ENCODE data around the gene CD53.
"Not testable (repeated sequence)": the region's sequence is repeated elsewhere in the genome, so short reads cannot be mapped to it uniquely, and the experiment has no call there.

Gene CD53

DNA sequence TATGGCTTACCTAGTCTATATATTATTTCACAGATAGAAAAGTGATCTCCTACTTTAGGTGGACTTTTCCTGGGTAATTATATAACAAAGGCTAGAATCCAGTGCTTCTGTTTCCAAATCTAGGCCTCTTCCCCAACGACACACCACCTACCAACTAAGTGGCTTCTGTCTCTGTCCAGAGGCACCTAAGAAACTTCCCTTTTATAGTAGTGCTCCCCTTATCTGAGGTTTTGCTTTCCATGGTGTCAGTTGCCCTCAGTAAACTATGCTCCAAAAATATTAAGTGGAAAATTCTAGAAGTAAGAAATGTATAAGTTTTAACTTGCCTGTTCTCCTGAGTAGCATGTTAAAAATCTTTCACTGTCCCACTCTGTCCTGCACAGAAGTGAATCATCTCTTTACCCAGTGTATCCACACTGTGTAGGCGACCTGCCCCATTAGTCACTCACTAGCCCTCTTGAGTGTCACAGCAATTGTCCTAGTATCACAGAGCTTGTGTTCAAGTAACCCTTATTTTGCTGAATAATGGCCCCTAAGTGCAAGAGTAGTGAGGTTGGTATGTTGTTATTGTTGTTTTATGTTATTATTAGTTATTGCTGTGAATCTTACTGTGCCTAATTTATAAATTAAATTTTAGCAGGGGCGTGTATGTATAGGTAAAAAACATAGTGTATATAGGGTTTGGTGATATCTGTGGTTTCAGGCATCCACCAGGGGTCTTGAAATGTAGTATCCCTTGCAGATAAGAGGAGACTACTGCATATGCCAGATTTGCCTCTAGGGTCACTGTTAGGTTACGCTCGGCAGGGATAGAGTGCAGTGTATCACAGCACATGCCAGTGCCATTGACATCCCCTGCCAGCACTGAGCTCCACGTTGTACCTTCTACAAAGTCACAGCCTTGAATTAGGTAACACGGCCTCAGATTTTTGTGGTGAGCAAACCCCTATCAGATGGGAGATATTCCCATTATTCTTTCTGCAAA is 14.7 kb upstream of the CD53 start:
- Histone ChIP-seq H3K4me3 (ENCODE audit: low read length in 2 of 2) (no peak overlapping the region), H3K27me3 (ENCODE audit: control insufficient read depth in 2 of 2, insufficient read depth in 2 of 2, low read length in 2 of 2) (no peaks in the 10 kb centered on the region), H3K27ac (ENCODE audit: low read depth in 2 of 2, low read length in 2 of 2) (no peak overlapping the region), H3K9me3 (ENCODE audit: control insufficient read depth in 2 of 2, low read length in 2 of 2) (no peaks in the 10 kb centered on the region), H3K4me1 (ENCODE audit: control insufficient read depth in 2 of 2, insufficient read depth in 2 of 2, low read length in 2 of 2) (no peaks in the 10 kb centered on the region), H3K36me3 (ENCODE audit: control insufficient read depth in 2 of 2, insufficient read depth in 2 of 2, low read length in 2 of 2) (no peaks in the 10 kb centered on the region), H3K9ac (ENCODE audit: low read depth in 1 of 2, low read length in 2 of 2) (no peak overlapping the region)

DNA sequence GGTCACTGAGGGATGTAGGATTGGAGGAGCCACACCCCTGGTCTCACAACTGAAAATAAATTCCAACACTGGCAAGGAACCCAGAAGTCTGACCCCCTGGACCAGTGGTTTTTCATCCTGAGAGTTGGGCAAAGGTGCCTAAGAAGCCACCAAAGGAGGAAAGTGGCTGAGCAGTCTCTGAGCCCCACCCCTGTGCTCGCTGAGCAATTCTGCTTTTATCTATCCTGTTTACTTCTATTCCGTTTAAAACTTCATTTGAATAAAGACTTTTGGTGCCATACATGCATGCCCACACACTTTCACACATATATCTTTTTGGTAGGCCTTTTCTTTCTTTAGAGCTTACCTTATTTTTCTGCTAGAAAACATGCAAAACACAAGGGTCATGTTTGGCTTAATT is 13.9 kb upstream of the CD53 start:
- no peaks in the 10 kb centered on the region for H3K27me3 ChIP-seq (ENCODE audit: control insufficient read depth in 2 of 2, insufficient read depth in 2 of 2, low read length in 2 of 2)
- H3K4me3 ChIP-seq (ENCODE audit: low read length in 2 of 2), result no peak overlapping the region
- H3K9ac ChIP-seq (ENCODE audit: low read depth in 1 of 2, low read length in 2 of 2), result no peak overlapping the region

DNA sequence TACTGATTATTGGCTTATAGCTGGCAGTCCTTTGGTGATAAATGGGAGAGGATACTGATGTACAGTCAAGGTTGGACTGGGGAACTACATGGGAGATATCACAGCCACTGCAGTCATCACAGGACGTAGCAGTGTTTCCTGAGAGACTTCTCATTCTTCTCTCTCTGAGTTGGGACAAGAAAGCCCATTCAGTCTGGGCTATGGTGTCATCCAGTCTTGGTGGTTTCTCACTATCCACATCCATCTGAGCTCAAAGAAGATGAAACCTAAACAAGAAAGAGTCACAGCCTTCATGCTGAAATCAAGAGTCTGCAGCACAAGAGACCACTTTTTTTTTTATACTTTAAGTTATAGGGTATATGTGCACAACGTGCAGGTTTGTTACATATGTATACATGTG is 12.8 kb upstream of the CD53 start:
- Histone ChIP-seq H3K9me3 (ENCODE audit: control insufficient read depth in 2 of 2, low read length in 2 of 2) (no peaks in the 10 kb centered on the region), H3K27ac (ENCODE audit: low read depth in 2 of 2, low read length in 2 of 2) (no peak overlapping the region), H3K9ac (ENCODE audit: low read depth in 1 of 2, low read length in 2 of 2) (no peak overlapping the region), H3K4me3 (ENCODE audit: low read length in 2 of 2) (no peak overlapping the region), H3K36me3 (ENCODE audit: control insufficient read depth in 2 of 2, insufficient read depth in 2 of 2, low read length in 2 of 2) (no peaks in the 10 kb centered on the region), H3K27me3 (ENCODE audit: control insufficient read depth in 2 of 2, insufficient read depth in 2 of 2, low read length in 2 of 2) (no peaks in the 10 kb centered on the region), H3K4me1 (ENCODE audit: control insufficient read depth in 2 of 2, insufficient read depth in 2 of 2, low read length in 2 of 2) (no peaks in the 10 kb centered on the region)

More for the DNA sequence above, 13.9 kb upstream of the CD53 start:
- H3K36me3 ChIP-seq (ENCODE audit: control insufficient read depth in 2 of 2, insufficient read depth in 2 of 2, low read length in 2 of 2), result no peaks in the 10 kb centered on the region
- no peak overlapping the region for H3K27ac ChIP-seq (ENCODE audit: low read depth in 2 of 2, low read length in 2 of 2)
- no peaks in the 10 kb centered on the region for H3K4me1 ChIP-seq (ENCODE audit: control insufficient read depth in 2 of 2, insufficient read depth in 2 of 2, low read length in 2 of 2)
- H3K9me3 ChIP-seq (ENCODE audit: control insufficient read depth in 2 of 2, low read length in 2 of 2), result no peaks in the 10 kb centered on the region

DNA sequence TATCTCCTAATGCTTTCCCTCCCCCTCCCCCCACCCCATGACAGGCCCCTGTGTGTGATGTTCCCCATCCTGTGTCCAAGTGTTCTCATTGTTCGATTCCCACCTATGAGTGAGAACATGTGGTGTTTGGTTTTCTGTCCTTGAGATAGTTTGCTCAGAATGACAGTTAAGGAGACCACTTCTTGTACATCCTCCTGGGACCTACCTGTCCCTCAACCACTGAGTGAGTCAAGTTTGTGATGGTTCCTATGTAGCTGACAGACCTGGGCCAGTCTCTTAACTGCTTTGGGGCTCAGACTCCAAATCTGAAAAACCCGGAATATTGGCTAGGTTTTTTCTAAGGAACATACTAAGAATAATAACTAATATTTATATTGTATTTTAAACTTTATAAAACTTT is 12.3 kb upstream of the CD53 start:
- H3K9ac ChIP-seq (ENCODE audit: low read depth in 1 of 2, low read length in 2 of 2); H3K27ac ChIP-seq (ENCODE audit: low read depth in 2 of 2, low read length in 2 of 2); H3K9me3 ChIP-seq (ENCODE audit: control insufficient read depth in 2 of 2, low read length in 2 of 2); H3K4me1 ChIP-seq (ENCODE audit: control insufficient read depth in 2 of 2, insufficient read depth in 2 of 2, low read length in 2 of 2); H3K36me3 ChIP-seq (ENCODE audit: control insufficient read depth in 2 of 2, insufficient read depth in 2 of 2, low read length in 2 of 2); H3K27me3 ChIP-seq (ENCODE audit: control insufficient read depth in 2 of 2, insufficient read depth in 2 of 2, low read length in 2 of 2); H3K4me3 ChIP-seq (ENCODE audit: low read length in 2 of 2): not testable (repeated sequence)

DNA sequence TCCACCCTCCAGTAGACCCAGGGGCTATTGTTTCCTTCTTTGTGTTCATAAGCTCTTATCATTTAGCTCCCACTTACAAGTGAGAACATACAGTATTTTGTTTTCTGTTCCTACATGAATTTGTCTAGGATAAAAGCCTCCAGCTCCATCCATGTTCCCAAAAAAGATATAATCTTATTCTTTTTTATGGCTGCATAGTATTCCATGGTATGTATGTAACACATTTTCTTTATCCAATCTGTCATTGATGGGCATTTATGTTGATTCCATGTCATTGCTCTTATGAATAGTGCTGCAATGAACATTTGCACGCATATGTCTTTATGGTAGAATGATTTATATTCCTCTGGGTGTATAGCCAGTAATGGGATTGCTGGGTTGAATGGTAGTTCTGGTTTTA is 11.0 kb upstream of the CD53 start:
- not testable (repeated sequence) for H3K9ac ChIP-seq (ENCODE audit: low read depth in 1 of 2, low read length in 2 of 2); H3K4me1 ChIP-seq (ENCODE audit: control insufficient read depth in 2 of 2, insufficient read depth in 2 of 2, low read length in 2 of 2); H3K9me3 ChIP-seq (ENCODE audit: control insufficient read depth in 2 of 2, low read length in 2 of 2); H3K27ac ChIP-seq (ENCODE audit: low read depth in 2 of 2, low read length in 2 of 2); H3K4me3 ChIP-seq (ENCODE audit: low read length in 2 of 2); H3K36me3 ChIP-seq (ENCODE audit: control insufficient read depth in 2 of 2, insufficient read depth in 2 of 2, low read length in 2 of 2); H3K27me3 ChIP-seq (ENCODE audit: control insufficient read depth in 2 of 2, insufficient read depth in 2 of 2, low read length in 2 of 2)

DNA sequence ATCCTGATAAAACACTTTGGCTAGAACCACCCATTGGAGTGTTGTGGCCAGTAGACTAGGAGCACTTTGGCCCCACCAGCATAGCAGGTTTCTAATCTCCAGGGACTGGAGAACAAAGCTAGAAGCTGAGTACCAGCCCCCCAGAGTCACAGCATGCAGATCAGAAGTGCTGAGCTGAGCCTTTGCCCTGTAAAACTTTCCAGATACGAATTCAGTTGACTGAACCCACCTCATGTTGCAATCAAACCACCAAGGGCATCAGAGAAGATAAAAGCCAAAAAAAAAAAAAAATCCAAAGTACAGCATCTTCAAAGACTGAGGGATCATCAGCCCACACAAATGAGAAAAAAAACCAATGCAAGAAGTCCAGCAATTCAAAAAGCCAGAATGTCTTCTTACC is 8.7 kb upstream of the CD53 start:
- Histone ChIP-seq H3K9ac (ENCODE audit: low read depth in 1 of 2, low read length in 2 of 2) (no peak overlapping the region), H3K9me3 (ENCODE audit: control insufficient read depth in 2 of 2, low read length in 2 of 2) (no peaks in the 10 kb centered on the region), H3K36me3 (ENCODE audit: control insufficient read depth in 2 of 2, insufficient read depth in 2 of 2, low read length in 2 of 2) (no peaks in the 10 kb centered on the region), H3K4me3 (ENCODE audit: low read length in 2 of 2) (no peak overlapping the region), H3K27me3 (ENCODE audit: control insufficient read depth in 2 of 2, insufficient read depth in 2 of 2, low read length in 2 of 2) (no peaks in the 10 kb centered on the region), H3K27ac (ENCODE audit: low read depth in 2 of 2, low read length in 2 of 2) (no peak overlapping the region), H3K4me1 (ENCODE audit: control insufficient read depth in 2 of 2, insufficient read depth in 2 of 2, low read length in 2 of 2) (no peaks in the 10 kb centered on the region)

DNA sequence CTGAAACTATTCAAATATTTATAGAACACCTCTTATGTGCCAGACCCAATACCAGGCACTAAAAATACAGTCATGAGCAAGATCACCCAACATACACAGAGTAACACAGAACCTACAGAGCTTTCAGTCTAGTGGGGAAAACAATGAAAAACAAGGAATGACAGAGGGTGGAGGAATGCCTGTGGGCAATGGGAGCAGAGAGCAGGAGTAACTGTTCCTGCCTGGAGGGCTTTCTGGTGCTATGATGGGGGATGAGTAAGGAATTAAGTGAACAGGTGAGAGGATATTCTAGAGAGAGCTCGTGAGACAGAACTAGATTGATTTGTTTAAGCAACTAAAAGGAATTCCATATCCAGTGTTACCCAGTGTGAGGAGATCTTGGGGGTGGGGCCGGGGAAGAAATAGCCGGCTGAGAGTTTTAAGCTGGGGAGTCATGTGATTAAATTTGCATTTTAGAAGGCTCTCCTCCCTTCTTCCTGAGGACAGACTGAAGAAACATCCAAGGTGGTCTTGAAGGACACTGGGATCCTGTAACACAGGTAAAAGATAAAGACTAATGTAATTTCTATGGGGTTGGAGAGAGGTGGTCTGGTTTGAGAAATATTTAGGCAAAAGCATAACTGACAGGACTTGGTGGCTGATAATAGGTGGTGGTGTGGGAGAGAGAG is 2.1 kb upstream of the CD53 start:
- Histone ChIP-seq H3K36me3 (ENCODE audit: control insufficient read depth in 2 of 2, insufficient read depth in 2 of 2, low read length in 2 of 2) (no peaks in the 10 kb centered on the region), H3K9me3 (ENCODE audit: control insufficient read depth in 2 of 2, low read length in 2 of 2) (no peaks in the 10 kb centered on the region), H3K27me3 (ENCODE audit: control insufficient read depth in 2 of 2, insufficient read depth in 2 of 2, low read length in 2 of 2) (no peaks in the 10 kb centered on the region), H3K27ac (ENCODE audit: low read depth in 2 of 2, low read length in 2 of 2) (peak overlapping the region in 1 of 2 donors; percentile 24), H3K9ac (ENCODE audit: low read depth in 1 of 2, low read length in 2 of 2) (no peak overlapping the region), H3K4me3 (ENCODE audit: low read length in 2 of 2) (peak overlapping the region in 1 of 2 donors; percentile 27), H3K4me1 (ENCODE audit: control insufficient read depth in 2 of 2, insufficient read depth in 2 of 2, low read length in 2 of 2) (no peaks in the 10 kb centered on the region)

DNA sequence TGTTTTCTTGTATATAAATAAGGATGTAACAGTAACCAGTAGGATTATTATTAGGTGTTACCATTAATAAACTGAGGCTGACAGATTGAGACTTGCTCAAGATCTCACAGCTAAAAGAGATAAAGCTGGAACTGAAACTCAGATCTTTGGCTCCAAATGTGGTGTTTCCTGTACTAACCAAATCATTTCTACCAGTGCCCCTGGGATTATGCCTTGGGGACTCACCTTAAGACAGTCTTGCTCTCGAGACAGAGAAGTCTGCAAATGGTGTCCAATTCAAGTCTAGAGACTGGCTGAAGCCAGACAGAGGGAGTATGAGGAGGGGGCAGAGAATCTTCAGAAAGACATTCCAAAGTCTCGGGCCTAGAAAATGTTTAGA is 593 bp upstream of the CD53 start:
- Histone ChIP-seq H3K9ac (ENCODE audit: low read depth in 1 of 2, low read length in 2 of 2) (peak overlapping the region in 1 of 2 donors; percentile 66), H3K27ac (ENCODE audit: low read depth in 2 of 2, low read length in 2 of 2) (peak overlapping the region; percentile 78 to 87), H3K27me3 (ENCODE audit: control insufficient read depth in 2 of 2, insufficient read depth in 2 of 2, low read length in 2 of 2) (no peaks in the 10 kb centered on the region), H3K4me3 (ENCODE audit: low read length in 2 of 2) (peak overlapping the region; percentile 2 to 65), H3K9me3 (ENCODE audit: control insufficient read depth in 2 of 2, low read length in 2 of 2) (no peaks in the 10 kb centered on the region), H3K36me3 (ENCODE audit: control insufficient read depth in 2 of 2, insufficient read depth in 2 of 2, low read length in 2 of 2) (no peaks in the 10 kb centered on the region), H3K4me1 (ENCODE audit: control insufficient read depth in 2 of 2, insufficient read depth in 2 of 2, low read length in 2 of 2) (no peaks in the 10 kb centered on the region)

DNA sequence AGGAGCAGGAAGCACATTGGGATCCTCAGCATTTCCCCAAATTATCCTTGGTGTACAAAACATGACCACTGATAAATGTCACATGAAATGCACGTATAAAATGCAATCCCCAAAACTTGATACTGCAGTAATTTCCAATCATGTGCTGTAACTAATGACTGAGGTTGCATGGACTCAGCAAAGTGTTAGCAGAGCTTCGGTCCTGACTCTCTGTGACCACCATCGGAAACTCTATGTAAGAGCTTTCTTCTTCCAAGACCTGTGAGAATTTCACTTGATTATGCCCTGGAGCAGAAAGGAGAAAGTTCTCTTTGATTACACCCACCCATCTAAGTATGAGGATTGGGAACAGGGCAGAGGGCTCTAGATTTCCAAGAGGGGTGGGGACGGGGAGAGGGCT is 908 bp downstream of the CD53 start:
- Histone ChIP-seq H3K4me1 (ENCODE audit: control insufficient read depth in 2 of 2, insufficient read depth in 2 of 2, low read length in 2 of 2) (no peaks in the 10 kb centered on the region), H3K27ac (ENCODE audit: low read depth in 2 of 2, low read length in 2 of 2) (peak overlapping the region; percentile 78 to 87), H3K9me3 (ENCODE audit: control insufficient read depth in 2 of 2, low read length in 2 of 2) (no peaks in the 10 kb centered on the region), H3K27me3 (ENCODE audit: control insufficient read depth in 2 of 2, insufficient read depth in 2 of 2, low read length in 2 of 2) (no peaks in the 10 kb centered on the region), H3K4me3 (ENCODE audit: low read length in 2 of 2) (peak overlapping the region; percentile 62 to 65), H3K9ac (ENCODE audit: low read depth in 1 of 2, low read length in 2 of 2) (peak overlapping the region in 1 of 2 donors; percentile 66), H3K36me3 (ENCODE audit: control insufficient read depth in 2 of 2, insufficient read depth in 2 of 2, low read length in 2 of 2) (no peaks in the 10 kb centered on the region)
